ENCODE results near the gene B4GAT1.
A peak's percentile ranks its signal among the peaks of the same experiment; 100 is the strongest.
"Not testable (repeated sequence)": the region's sequence is repeated elsewhere in the genome, so short reads cannot be mapped to it uniquely, and the experiment has no call there.

B4GAT1 gene

GRCh38 chr11:66311965-66312548 is 35.4 kb downstream of the B4GAT1 start:
- peak overlapping the region; percentile 69 for H3K4me3 ChIP-seq (ENCODE audit: low read length)
- peak; percentile 87 for DNase-seq (ENCODE audit: low read depth)
- peak; percentile 86 for TF ChIP-seq CTCF (conservative IDR thresholded peaks at IDR 0.05; ENCODE audit: low read length)

GRCh38 chr11:66311470-66311964 is 35.9 kb downstream of the B4GAT1 start:
- DNase-seq (ENCODE audit: low read depth) = no peak
- TF ChIP-seq CTCF (conservative IDR thresholded peaks at IDR 0.05; ENCODE audit: low read length) = no peak
- peak overlapping the region; percentile 69 for H3K4me3 ChIP-seq (ENCODE audit: low read length)

- not testable (repeated sequence) for H3K4me3 ChIP-seq (ENCODE audit: low read length)
These were observed 36.5 kb downstream of the B4GAT1 start for GRCh38 chr11:66310803-66311440.

GRCh38 chr11:66310324-66310723 is 37.1 kb downstream of the B4GAT1 start:
- TF ChIP-seq CTCF (conservative IDR thresholded peaks at IDR 0.05; ENCODE audit: low read length) = no peak
- no peak overlapping the region for H3K4me3 ChIP-seq (ENCODE audit: low read length)
- DNase-seq (ENCODE audit: low read depth) = no peak

More at GRCh38 chr11:66310803-66311440, 36.5 kb downstream of the B4GAT1 start:
- DNase-seq (ENCODE audit: low read depth) = not testable (repeated sequence)

GRCh38 chr11:66309475-66309874 is 38.0 kb downstream of the B4GAT1 start:
- no peak for DNase-seq (ENCODE audit: low read depth)
- H3K4me3 ChIP-seq (ENCODE audit: low read length) = no peak overlapping the region
- no peak for TF ChIP-seq CTCF (conservative IDR thresholded peaks at IDR 0.05; ENCODE audit: low read length)

GRCh38 chr11:66302656-66303055 is 44.8 kb downstream of the B4GAT1 start:
- DNase-seq (ENCODE audit: low read depth) = no peak
- TF ChIP-seq CTCF (conservative IDR thresholded peaks at IDR 0.05; ENCODE audit: low read length) = no peak
- H3K4me3 ChIP-seq (ENCODE audit: low read length) = no peak overlapping the region

GRCh38 chr11:66299186-66299585 is 48.2 kb downstream of the B4GAT1 start:
- no peak for TF ChIP-seq CTCF (conservative IDR thresholded peaks at IDR 0.05; ENCODE audit: low read length)
- no peak for DNase-seq (ENCODE audit: low read depth)
- H3K4me3 ChIP-seq (ENCODE audit: low read length) = no peak overlapping the region

Data from AG10803 (cell line).